Activated T-cell treated with anti-CD3 and anti-CD28 coated beads, Interleukin-2, amount 50 U/mL, for 4 hours (primary cell): Measurements from ENCODE around the gene CAP1. TPM values are rescaled to one million over a fixed set of nuclear protein-coding genes. Genes with fewer than 3 reads are reported as not detected.

Source experiments
- ATAC-seq, 2 donors: fragments of 200-7000 bp; cut with Tn5 transposase; one replicate each; pipeline ENCODE4 v1.10.0; 2021
- DNase-seq: peaks from one replicate; pipeline ENCODE4 v3.0.0-alpha.2; 2020
- H3K27me3 Mint-ChIP-seq: one replicate; pipeline ENCODE4 v1.8.0; 2021; ENCODE audit warnings: low read depth, mixed read lengths
- H3K36me3 Mint-ChIP-seq: one replicate; pipeline ENCODE4 v1.8.0; 2022; ENCODE audit warnings: mixed read lengths; ENCODE audit not compliant: insufficient read depth
- H3K4me1 Mint-ChIP-seq: one replicate; pipeline ENCODE4 v1.8.0; 2021; ENCODE audit warnings: low read depth, mixed read lengths
- H3K4me3 Mint-ChIP-seq: one replicate; pipeline ENCODE4 v1.8.0; 2021; ENCODE audit warnings: mild to moderate bottlenecking, moderate library complexity, mixed read lengths
- H3K9me3 Mint-ChIP-seq: one replicate; pipeline ENCODE4 v1.8.0; 2021; ENCODE audit warnings: mixed read lengths
- total RNA-seq, 3 donors: library from RNA; stranded (reverse); gene quantifications; one replicate each; pipeline ENCODE4 v1.2.1, GENCODE V29; 2021

Gene CAP1
- total RNA-seq, 3 donors from 2014 or later, result 349 to 426 (median 389) TPM

- Mint-ChIP-seq H3K9me3 (no peaks in the 10 kb centered on the region), H3K27me3 (peaks cover 6% of the 10 kb centered on the region), H3K4me1 (no peaks in the 10 kb centered on the region), H3K4me3 (no peak overlapping the region), H3K36me3 (no peaks in the 10 kb centered on the region)
- DNase-seq, result no peak
- ATAC-seq, result no peak
Observed at GRCh38 chr1:40120128-40120527, 79.6 kb downstream of the CAP1 start.

Other genes with a start within 250 kb of the CAP1 start
- 10 to 100 TPM; 28.6 to 30.8 (median 30.6) TPM for gene TRIT1, start 157.2 kb upstream of the CAP1 start, total RNA-seq
- gene MYCL, start 138.8 kb upstream of the CAP1 start, total RNA-seq, result under 1 TPM; 0.08 to 0.38 (median 0.18) TPM
- 10 to 100 TPM; 31.0 to 35.6 (median 31.8) TPM for gene MFSD2A, start 85.6 kb upstream of the CAP1 start, total RNA-seq
- gene PPT1, start 56.5 kb downstream of the CAP1 start, total RNA-seq, result 100 to 1,000 TPM in 2 of 3 donors, 10 to 100 TPM in 1; 96.8 to 118 (median 109) TPM
- gene RLF, start 120.7 kb downstream of the CAP1 start, total RNA-seq, result 10 to 100 TPM in 2 of 3 donors, 1 to 10 TPM in 1; 9.0 to 12.3 (median 11.0) TPM
- not detected for gene TMCO2, start 207.2 kb downstream of the CAP1 start, total RNA-seq
- 10 to 100 TPM; 56.4 to 59.6 (median 59.5) TPM for gene ZMPSTE24, start 217.5 kb downstream of the CAP1 start, total RNA-seq